ENCODE results near the gene ANKS1A. TPM values are rescaled to one million over a fixed set of nuclear protein-coding genes. Genes with fewer than 3 reads are reported as not detected.
A peak's percentile ranks its signal among the peaks of the same experiment; 100 is the strongest.

The ANKS1A gene
- total RNA-seq, 1 experiment from 2014 or later: 35.0 TPM

- Mint-ChIP-seq H3K4me3 (no peak overlapping the region), H3K27me3 (ENCODE audit: low read depth) (no peaks in the 10 kb centered on the region), H3K9me3 (no peaks in the 10 kb centered on the region), H3K27ac (no peak overlapping the region), H3K36me3 (no peaks in the 10 kb centered on the region), H3K4me1 (peaks cover 22% of the 10 kb centered on the region)
- TF ChIP-seq PREB (CRISPR knock-in tag; IDR thresholded peaks at IDR 0.05; ENCODE audit: borderline replicate concordance) (no peak), ERG (CRISPR knock-in tag; IDR thresholded peaks at IDR 0.05) (no peak), ZMAT4 (CRISPR knock-in tag; IDR thresholded peaks at IDR 0.05) (no peak), SMAD4 (CRISPR knock-in tag; IDR thresholded peaks at IDR 0.05) (no peak), FOXJ3 (CRISPR knock-in tag; IDR thresholded peaks at IDR 0.05; ENCODE audit: borderline replicate concordance) (no peak), KAT7 (CRISPR knock-in tag; IDR thresholded peaks at IDR 0.05; ENCODE audit: borderline replicate concordance) (no peak), FOXP4 (CRISPR knock-in tag; IDR thresholded peaks at IDR 0.05) (no peak), ZNF219 (CRISPR knock-in tag; IDR thresholded peaks at IDR 0.05; ENCODE audit: borderline replicate concordance) (no peak), ZNF138 (CRISPR knock-in tag; conservative IDR thresholded peaks at IDR 0.05) (no peak), ZSCAN18 (CRISPR knock-in tag; IDR thresholded peaks at IDR 0.05) (no peak), TP53 (CRISPR knock-in tag; IDR thresholded peaks at IDR 0.05) (no peak), ZNF416 (CRISPR knock-in tag; IDR thresholded peaks at IDR 0.05) (no peak), HMGA2 (CRISPR knock-in tag; IDR thresholded peaks at IDR 0.05) (no peak)
- ChIA-PET CTCF (interaction anchor here (0.5 kb wide), 1 partner anchor 230 kb away, joined by 3 read pairs; no protein-coding TSS in a partner anchor), POLR2A (interaction anchor here (1.4 kb wide), 1 partner anchor 20 kb away, joined by 3 read pairs; no protein-coding TSS in a partner anchor)
- ATAC-seq (peak; percentile 65), DNase-seq (ENCODE audit: low spot score) (no peak)
Measured at GRCh38 chr6:34908194-34908593, 19.1 kb downstream of the ANKS1A start.

- peaks cover 22% of the 10 kb centered on the region for H3K4me1 Mint-ChIP-seq
- no peak overlapping the region for H3K4me3 Mint-ChIP-seq
- H3K36me3 Mint-ChIP-seq: no peaks in the 10 kb centered on the region
- CTCF ChIA-PET: interaction anchor here (1.5 to 2.1 kb wide), 2 partner anchors 64 to 77 kb away, joined by 4 to 8 read pairs; no protein-coding TSS in a partner anchor
- TF ChIP-seq ZNF263 (CRISPR knock-in tag; IDR thresholded peaks at IDR 0.05; ENCODE audit: low read depth): no peak
- TF ChIP-seq MYBL2 (CRISPR knock-in tag; IDR thresholded peaks at IDR 0.05): no peak
- TF ChIP-seq TEAD1 (CRISPR knock-in tag; IDR thresholded peaks at IDR 0.05): no peak
- TF ChIP-seq ZBTB43 (CRISPR knock-in tag; IDR thresholded peaks at IDR 0.05): no peak
- no peak for TF ChIP-seq NR2C2 (CRISPR knock-in tag; IDR thresholded peaks at IDR 0.05)
- H3K9me3 Mint-ChIP-seq: no peaks in the 10 kb centered on the region
- POLR2A ChIA-PET: no interaction called here
- H3K27me3 Mint-ChIP-seq (ENCODE audit: low read depth): no peaks in the 10 kb centered on the region
- 0 out of 2 replicates have a peak overlapping the region, but pooled peaks have one; percentile 0 for H3K27ac Mint-ChIP-seq
- no peak for DNase-seq (ENCODE audit: low spot score)
- ATAC-seq: no peak
Measured at GRCh38 chr6:34909320-34909883, 20.3 kb downstream of the ANKS1A start.

Data from WTC11 (cell line).